A673 (cell line): ENCODE measurements around the gene PLA2G2E. TPM values are rescaled to one million over a fixed set of nuclear protein-coding genes. Genes with fewer than 3 reads are reported as not detected.

Experiments used
- BruUV-seq: library from RNA; stranded (reverse); fragments of 400-500 nt; replicated peaks from 2 replicates; lab custom pipeline; 2021; lab: Mats Ljungman, UMichigan
- CTCF ChIA-PET: fragments of 300-600 bp; sonication (Branson Sonifier 250); formaldehyde crosslinking; loops from one replicate; lab custom pipeline; 2022; ENCODE audit warnings: antibody characterized with exemption; lab: Charles Lee
- POLR2A ChIA-PET: fragments of 300-600 bp; sonication (Branson Sonifier 250); formaldehyde crosslinking; loops from one replicate; lab custom pipeline; 2022; ENCODE audit warnings: antibody characterized with exemption; ENCODE audit not compliant: low non-redundant PET; lab: Charles Lee
- DNase-seq: peaks from one replicate; pipeline ENCODE4 v3.0.0-alpha.2; 2015; ENCODE audit warnings: low spot score
- H3K27ac ChIP-seq: fragments of 200-600 bp; sonication (generic); 2 replicates; pipeline ENCODE4 v1.5.1; 2016; ENCODE audit warnings: mixed run types, low read depth, mild to moderate bottlenecking, mixed read lengths, antibody characterized with exemption, low read length; ENCODE audit not compliant: poor library complexity, severe bottlenecking
- H3K27me3 ChIP-seq: fragments of 200-600 bp; sonication (generic); replicated peaks from 2 replicates; pipeline ENCODE4 v1.6.1; 2017; ENCODE audit warnings: mixed run types, low read depth, mild to moderate bottlenecking, mixed read lengths, antibody characterized with exemption, low read length; ENCODE audit not compliant: insufficient read depth, poor library complexity
- H3K36me3 ChIP-seq: fragments of 200-600 bp; sonication (generic); 2 replicates; pipeline ENCODE4 v1.6.1; 2016; ENCODE audit warnings: mixed run types, mild to moderate bottlenecking, mixed read lengths, antibody characterized with exemption, low read length; ENCODE audit not compliant: insufficient read depth, poor library complexity, severe bottlenecking
- H3K4me1 ChIP-seq: fragments of 200-600 bp; sonication (generic); 2 replicates; pipeline ENCODE4 v1.6.1; 2017; ENCODE audit warnings: mixed run types, mild to moderate bottlenecking, mixed read lengths, antibody characterized with exemption, low read length; ENCODE audit not compliant: insufficient read depth, poor library complexity, severe bottlenecking
- H3K4me3 ChIP-seq: fragments of 200-600 bp; sonication (generic); 2 replicates; pipeline ENCODE4 v1.5.1; 2016; ENCODE audit warnings: low read depth, mixed run types, mild to moderate bottlenecking, mixed read lengths, low read length; ENCODE audit not compliant: poor library complexity, severe bottlenecking
- H3K9me3 ChIP-seq: fragments of 200-600 bp; sonication (generic); 2 replicates; pipeline ENCODE4 v1.6.1; 2016; ENCODE audit warnings: mixed run types, low read depth, mild to moderate bottlenecking, mixed read lengths, antibody characterized with exemption, low read length; ENCODE audit not compliant: poor library complexity, severe bottlenecking
- EZH2 ChIP-seq: fragments of 200-600 bp; sonication (generic); IDR thresholded peaks from 2 replicates; pipeline ENCODE4 v1.6.1; 2017; ENCODE audit warnings: borderline replicate concordance, low read depth, mild to moderate bottlenecking, mixed read lengths, antibody characterized with exemption, low read length; ENCODE audit not compliant: poor library complexity, severe bottlenecking
- intact Hi-C: fragments of 100-400 bp; cut with micrococcal nuclease; formaldehyde crosslinking; loops from one replicate; pipeline ENCODE4 v1.10.0; 2022; ENCODE audit not compliant: unreplicated experiment
- total RNA-seq: library from RNA; stranded (reverse); gene quantifications from 2 replicates; pipeline ENCODE4 v1.2.3, GENCODE V29; 2021
- TF ChIP-seq, protein P1 (sequence below): fragments of 300-800, 200-600 bp; sonication (generic); conservative IDR thresholded peaks from 2 replicates; pipeline ENCODE4 v1.5.1; 2017; ENCODE audit warnings: low read depth, mild to moderate bottlenecking, antibody characterized with exemption, low read length, moderate library complexity, mixed read lengths

The PLA2G2E gene
- total RNA-seq, 1 experiment from 2014 or later = not detected

- H3K4me1 ChIP-seq = no peaks in the 10 kb centered on the region
- no peak overlapping the region for H3K27ac ChIP-seq
- CTCF ChIA-PET = no interaction called here
- intact Hi-C loops = no loop called here
- DNase-seq = no peak
- POLR2A ChIA-PET = no interaction called here
- BruUV-seq = no TSS peak
- TF ChIP-seq, protein P1, sequence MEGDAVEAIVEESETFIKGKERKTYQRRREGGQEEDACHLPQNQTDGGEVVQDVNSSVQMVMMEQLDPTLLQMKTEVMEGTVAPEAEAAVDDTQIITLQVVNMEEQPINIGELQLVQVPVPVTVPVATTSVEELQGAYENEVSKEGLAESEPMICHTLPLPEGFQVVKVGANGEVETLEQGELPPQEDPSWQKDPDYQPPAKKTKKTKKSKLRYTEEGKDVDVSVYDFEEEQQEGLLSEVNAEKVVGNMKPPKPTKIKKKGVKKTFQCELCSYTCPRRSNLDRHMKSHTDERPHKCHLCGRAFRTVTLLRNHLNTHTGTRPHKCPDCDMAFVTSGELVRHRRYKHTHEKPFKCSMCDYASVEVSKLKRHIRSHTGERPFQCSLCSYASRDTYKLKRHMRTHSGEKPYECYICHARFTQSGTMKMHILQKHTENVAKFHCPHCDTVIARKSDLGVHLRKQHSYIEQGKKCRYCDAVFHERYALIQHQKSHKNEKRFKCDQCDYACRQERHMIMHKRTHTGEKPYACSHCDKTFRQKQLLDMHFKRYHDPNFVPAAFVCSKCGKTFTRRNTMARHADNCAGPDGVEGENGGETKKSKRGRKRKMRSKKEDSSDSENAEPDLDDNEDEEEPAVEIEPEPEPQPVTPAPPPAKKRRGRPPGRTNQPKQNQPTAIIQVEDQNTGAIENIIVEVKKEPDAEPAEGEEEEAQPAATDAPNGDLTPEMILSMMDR = no peak
- TF ChIP-seq EZH2 = no peak
- peaks cover 13% of the 10 kb centered on the region for H3K27me3 ChIP-seq
- no peak overlapping the region for H3K4me3 ChIP-seq
- H3K36me3 ChIP-seq = no peaks in the 10 kb centered on the region
- H3K9me3 ChIP-seq = no peaks in the 10 kb centered on the region
Measured at GRCh38 chr1:19942088-19942487, 18.7 kb upstream of the PLA2G2E start.

DNA sequence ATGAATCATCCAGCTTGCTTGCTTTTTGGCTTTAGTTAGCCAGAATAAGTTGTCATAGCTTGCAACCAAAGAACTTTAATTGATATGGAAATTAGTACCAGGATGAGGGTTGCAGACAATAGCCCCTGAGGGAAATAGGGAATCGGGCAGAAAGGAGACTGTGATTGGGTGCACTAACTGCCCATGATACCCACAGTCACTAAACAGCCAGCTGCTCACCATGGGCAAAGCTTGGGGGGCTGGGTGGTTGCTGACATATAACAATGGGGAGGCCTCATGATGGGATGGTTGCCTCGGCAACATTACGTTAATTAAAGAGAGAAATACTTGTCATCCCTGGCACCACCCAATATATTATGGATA, 17.8 kb upstream of the PLA2G2E start:
- H3K4me1 ChIP-seq = no peaks in the 10 kb centered on the region
- intact Hi-C loops = no loop called here
- H3K9me3 ChIP-seq = no peaks in the 10 kb centered on the region
- BruUV-seq = no TSS peak
- TF ChIP-seq, protein P1 = no peak
- TF ChIP-seq EZH2 = no peak
- DNase-seq = no peak
- CTCF ChIA-PET = no interaction called here
- H3K36me3 ChIP-seq = no peaks in the 10 kb centered on the region
- H3K27ac ChIP-seq = no peak overlapping the region
- POLR2A ChIA-PET = no interaction called here
- no peak overlapping the region for H3K4me3 ChIP-seq
- peaks cover 5% of the 10 kb centered on the region for H3K27me3 ChIP-seq

- no peaks in the 10 kb centered on the region for H3K4me1 ChIP-seq
- intact Hi-C loops = no loop called here
- TF ChIP-seq, protein P1 = no peak
- TF ChIP-seq EZH2 = no peak
- POLR2A ChIA-PET = no interaction called here
- CTCF ChIA-PET = no interaction called here
- DNase-seq = no peak
- H3K27me3 ChIP-seq = peaks cover 3% of the 10 kb centered on the region
- H3K4me3 ChIP-seq = no peak overlapping the region
- no peaks in the 10 kb centered on the region for H3K9me3 ChIP-seq
- no peaks in the 10 kb centered on the region for H3K36me3 ChIP-seq
- no peak overlapping the region for H3K27ac ChIP-seq
- BruUV-seq = no TSS peak
Measured at GRCh38 chr1:19940486-19941205, 17.2 kb upstream of the PLA2G2E start.
